ENCODE data around the gene TNFRSF8.

Gene TNFRSF8

DNA sequence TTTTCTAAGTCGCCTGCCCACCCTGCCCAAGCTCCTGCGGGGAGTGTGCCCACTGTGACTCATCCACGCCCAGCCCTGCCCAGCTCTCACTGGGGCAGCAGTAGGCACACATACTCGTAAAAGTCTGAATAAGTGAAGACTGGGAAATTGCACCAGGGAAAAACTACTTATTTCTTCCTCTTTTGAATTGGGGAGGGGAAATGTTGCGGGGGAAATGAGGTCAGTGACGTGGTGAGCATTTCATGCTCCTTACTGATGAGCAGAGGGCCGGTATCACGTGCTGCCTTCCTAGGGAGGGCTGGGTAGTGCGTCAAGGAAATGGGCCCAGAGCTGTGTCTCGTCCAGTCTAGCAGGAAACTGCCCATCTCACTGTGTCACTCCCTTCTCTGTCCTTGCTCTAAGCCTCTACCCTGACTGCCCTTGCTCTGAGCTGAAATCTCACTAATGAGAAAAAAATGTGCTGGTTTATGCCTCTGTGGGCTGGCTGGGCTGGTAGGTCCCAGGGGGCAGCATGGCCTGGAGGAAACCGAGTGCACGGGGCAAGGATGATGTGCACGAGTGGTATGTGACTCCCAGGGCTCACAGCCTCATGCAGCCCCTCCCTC is 90.2 kb downstream of the TNFRSF8 start:
- TF ChIP-seq, protein P1, sequence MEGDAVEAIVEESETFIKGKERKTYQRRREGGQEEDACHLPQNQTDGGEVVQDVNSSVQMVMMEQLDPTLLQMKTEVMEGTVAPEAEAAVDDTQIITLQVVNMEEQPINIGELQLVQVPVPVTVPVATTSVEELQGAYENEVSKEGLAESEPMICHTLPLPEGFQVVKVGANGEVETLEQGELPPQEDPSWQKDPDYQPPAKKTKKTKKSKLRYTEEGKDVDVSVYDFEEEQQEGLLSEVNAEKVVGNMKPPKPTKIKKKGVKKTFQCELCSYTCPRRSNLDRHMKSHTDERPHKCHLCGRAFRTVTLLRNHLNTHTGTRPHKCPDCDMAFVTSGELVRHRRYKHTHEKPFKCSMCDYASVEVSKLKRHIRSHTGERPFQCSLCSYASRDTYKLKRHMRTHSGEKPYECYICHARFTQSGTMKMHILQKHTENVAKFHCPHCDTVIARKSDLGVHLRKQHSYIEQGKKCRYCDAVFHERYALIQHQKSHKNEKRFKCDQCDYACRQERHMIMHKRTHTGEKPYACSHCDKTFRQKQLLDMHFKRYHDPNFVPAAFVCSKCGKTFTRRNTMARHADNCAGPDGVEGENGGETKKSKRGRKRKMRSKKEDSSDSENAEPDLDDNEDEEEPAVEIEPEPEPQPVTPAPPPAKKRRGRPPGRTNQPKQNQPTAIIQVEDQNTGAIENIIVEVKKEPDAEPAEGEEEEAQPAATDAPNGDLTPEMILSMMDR (IDR thresholded peaks at IDR 0.05; ENCODE audit: borderline replicate concordance, control extremely low read depth, extremely low read depth, insufficient read depth, missing control alignments) = no peak
- in situ Hi-C loops (cut with MboI; ENCODE audit: low sequenced_read_pairs, unreplicated experiment) = no loop called here
- DNase-seq (ENCODE audit: low spot score) = peak; percentile 61

DNA sequence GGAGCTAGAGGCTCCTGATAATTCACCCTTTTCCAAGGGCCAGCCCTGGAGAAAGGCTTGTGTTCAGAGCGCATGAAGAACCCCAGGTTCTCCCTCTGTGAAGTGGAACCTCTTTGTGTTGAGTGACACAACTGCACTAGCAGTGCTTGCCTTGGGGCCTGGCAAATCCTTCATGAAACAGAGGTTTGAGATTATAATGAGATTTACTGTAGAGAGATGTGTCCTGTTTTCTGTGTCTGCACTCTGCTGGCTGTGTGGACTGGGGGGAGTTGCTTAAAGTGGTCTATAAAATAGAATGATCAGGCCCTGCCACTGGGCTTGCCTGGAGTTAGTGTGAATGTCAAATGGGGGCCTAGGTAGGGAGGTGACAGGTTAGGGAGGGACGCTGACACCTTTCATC is 92.2 kb downstream of the TNFRSF8 start:
- TF ChIP-seq, protein P1 (IDR thresholded peaks at IDR 0.05; ENCODE audit: borderline replicate concordance, control extremely low read depth, extremely low read depth, insufficient read depth, missing control alignments) = no peak
- in situ Hi-C loops (cut with MboI; ENCODE audit: low sequenced_read_pairs, unreplicated experiment) = no loop called here
- DNase-seq (ENCODE audit: low spot score) = no peak

DNA sequence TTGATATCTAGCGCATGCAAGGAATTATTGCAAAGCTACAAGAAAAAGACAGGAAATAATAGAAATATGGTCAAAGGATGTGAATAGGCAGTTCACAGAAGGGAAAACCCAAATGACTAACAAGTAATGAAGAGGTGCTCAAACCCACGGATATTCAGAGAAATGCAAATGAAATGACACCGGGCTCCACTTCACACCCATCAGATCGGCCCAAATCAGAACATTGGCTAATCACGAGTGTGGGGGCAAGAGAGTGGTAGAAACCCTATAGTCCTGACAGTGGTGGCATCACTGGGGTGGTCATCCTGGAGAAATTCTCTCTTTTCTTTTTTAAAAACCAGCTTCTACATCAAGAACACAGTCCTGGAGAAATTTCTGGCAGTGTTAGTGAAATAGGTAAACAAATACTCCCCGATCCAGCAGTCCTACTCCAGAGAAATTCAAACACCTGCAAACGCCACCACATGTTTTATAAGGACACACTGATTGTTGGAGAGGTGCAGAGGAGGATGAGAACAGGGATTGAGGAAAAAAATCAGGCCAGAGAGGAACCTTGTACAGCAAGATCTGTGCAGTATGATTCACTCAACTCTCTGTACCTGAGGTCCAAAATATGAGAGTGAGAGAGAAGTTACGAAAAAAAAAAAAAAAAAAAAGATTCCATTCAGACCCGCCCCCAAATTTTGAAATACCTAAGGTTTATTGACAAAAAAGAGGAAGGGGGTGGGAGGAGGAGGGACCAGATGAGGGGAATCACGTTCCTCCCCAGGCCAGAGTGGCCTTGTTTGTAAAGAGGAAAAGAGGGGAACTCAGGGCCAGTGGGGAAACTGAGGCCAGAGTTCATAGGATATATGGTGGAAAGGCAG is 94.5 kb downstream of the TNFRSF8 start:
- peak; percentile 74 for DNase-seq (ENCODE audit: low spot score)
- in situ Hi-C loops (cut with MboI; ENCODE audit: low sequenced_read_pairs, unreplicated experiment) = no loop called here
- TF ChIP-seq, protein P1 (IDR thresholded peaks at IDR 0.05; ENCODE audit: borderline replicate concordance, control extremely low read depth, extremely low read depth, insufficient read depth, missing control alignments) = no peak

- DNase-seq (ENCODE audit: low spot score) = no peak
- in situ Hi-C loops (cut with MboI; ENCODE audit: low sequenced_read_pairs, unreplicated experiment) = no loop called here
- TF ChIP-seq, protein P1 (IDR thresholded peaks at IDR 0.05; ENCODE audit: borderline replicate concordance, control extremely low read depth, extremely low read depth, insufficient read depth, missing control alignments) = no peak
Measured at GRCh38 chr1:12158357-12159092, 95.4 kb downstream of the TNFRSF8 start.

GRCh38 chr1:12159816-12160215 is 96.7 kb downstream of the TNFRSF8 start:
- in situ Hi-C loops (cut with MboI; ENCODE audit: low sequenced_read_pairs, unreplicated experiment) = no loop called here
- no peak for DNase-seq (ENCODE audit: low spot score)
- TF ChIP-seq, protein P1 (IDR thresholded peaks at IDR 0.05; ENCODE audit: borderline replicate concordance, control extremely low read depth, extremely low read depth, insufficient read depth, missing control alignments) = no peak

DNA sequence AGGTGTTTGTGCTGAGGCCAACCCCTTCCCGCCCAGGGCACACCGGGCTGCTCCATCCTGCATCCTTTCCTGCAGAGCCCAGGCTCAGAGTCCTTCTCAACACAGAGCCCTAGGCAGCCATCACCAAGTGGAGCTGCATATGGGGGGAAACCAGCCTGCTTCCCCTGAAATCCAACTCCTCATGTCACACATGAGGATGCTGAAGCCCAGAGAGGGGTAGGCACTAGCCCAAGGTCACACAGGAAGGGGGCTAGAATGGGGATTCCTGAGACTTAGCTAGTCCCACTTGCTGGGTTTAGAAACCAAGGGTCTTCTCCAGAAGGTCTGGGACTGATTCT is 98.2 kb downstream of the TNFRSF8 start:
- in situ Hi-C loops (cut with MboI; ENCODE audit: low sequenced_read_pairs, unreplicated experiment) = no loop called here
- no peak for DNase-seq (ENCODE audit: low spot score)
- TF ChIP-seq, protein P1 (IDR thresholded peaks at IDR 0.05; ENCODE audit: borderline replicate concordance, control extremely low read depth, extremely low read depth, insufficient read depth, missing control alignments) = no peak

Measured in GM13976 (cell line).